Liver (tissue), 9 donors: ENCODE data around the gene CCDC78. TPM values are rescaled to one million over a fixed set of nuclear protein-coding genes. Genes with fewer than 3 reads are reported as not detected.

Source experiments
- DNase-seq: peaks from one replicate; pipeline ENCODE4 v3.0.0-alpha.2; 2017; ENCODE audit warnings: low spot score
- H3K27ac ChIP-seq, 2 donors: one replicate each; pipeline ENCODE4 v1.7.0; 2013; ENCODE audit warnings: inconsistent platforms in 2 of 2, low read length in 2 of 2, control low read depth in 1 of 2, low read depth in 1 of 2, mild to moderate bottlenecking in 1 of 2
- H3K27me3 ChIP-seq, 4 donors: one replicate each; pipeline versions ENCODE4 v1.6.1 to v1.7.0; 2013; ENCODE audit warnings: low read length in 3 of 4, inconsistent platforms in 1 of 4, mild to moderate bottlenecking in 1 of 4, moderate library complexity in 1 of 4; ENCODE audit not compliant: control insufficient read depth in 4 of 4, insufficient read depth in 4 of 4
- H3K36me3 ChIP-seq, 4 donors: one replicate each; pipeline versions ENCODE4 v1.6.1 to v1.7.0; 2013; ENCODE audit warnings: low read length in 3 of 4, mild to moderate bottlenecking in 3 of 4, low read depth in 1 of 4, moderate library complexity in 1 of 4; ENCODE audit not compliant: control insufficient read depth in 4 of 4, insufficient read depth in 3 of 4
- H3K4me1 ChIP-seq, 4 donors: one replicate each; pipeline versions ENCODE4 v1.6.1 to v1.7.0; 2013; ENCODE audit warnings: low read length in 3 of 4, mild to moderate bottlenecking in 3 of 4, moderate library complexity in 1 of 4; ENCODE audit not compliant: control insufficient read depth in 4 of 4, insufficient read depth in 4 of 4
- H3K4me3 ChIP-seq, 3 donors: one replicate each; pipeline versions ENCODE4 v1.6.1 to v1.7.0; 2013; ENCODE audit warnings: low read length in 3 of 3, control low read depth in 1 of 3, low read depth in 1 of 3, mild to moderate bottlenecking in 1 of 3
- H3K9ac ChIP-seq, 2 donors: one replicate each; pipeline ENCODE4 v1.7.0; 2013; ENCODE audit warnings: low read length in 2 of 2, mild to moderate bottlenecking in 2 of 2, moderate library complexity in 2 of 2, control low read depth in 1 of 2, low read depth in 1 of 2
- H3K9me3 ChIP-seq, 4 donors: one replicate each; pipeline versions ENCODE4 v1.6.1 to v1.7.0; 2013; ENCODE audit warnings: low read length in 3 of 4; ENCODE audit not compliant: control insufficient read depth in 4 of 4
- EGR1 ChIP-seq, 2 donors: IDR thresholded peaks; 2 replicates each; pipeline ENCODE4 v1.6.1; 2016 to 2018; ENCODE audit warnings: antibody characterized with exemption in 2 of 2, low read depth in 2 of 2
- FOXA1 ChIP-seq: IDR thresholded peaks from 2 replicates; pipeline ENCODE4 v1.6.1; 2016; ENCODE audit warnings: antibody characterized with exemption
- FOXA2 ChIP-seq: IDR thresholded peaks from 2 replicates; pipeline ENCODE4 v1.6.1; 2016; ENCODE audit warnings: antibody characterized with exemption
- HNF4A ChIP-seq, 2 donors: conservative IDR thresholded peaks; 2 replicates each; pipeline ENCODE4 v1.6.1; 2016; ENCODE audit warnings: antibody characterized with exemption in 2 of 2, mild to moderate bottlenecking in 2 of 2
- HNF4G ChIP-seq: IDR thresholded peaks from 2 replicates; pipeline ENCODE4 v1.6.1; 2016; ENCODE audit warnings: antibody characterized with exemption
- JUND ChIP-seq, 2 donors: IDR thresholded peaks; 2 replicates each; pipeline ENCODE4 v1.6.1; 2016; ENCODE audit warnings: antibody characterized with exemption in 2 of 2
- NR2F2 ChIP-seq: IDR thresholded peaks from 2 replicates; pipeline ENCODE4 v1.6.1; 2016; ENCODE audit warnings: antibody characterized with exemption
- RAD21 ChIP-seq, 2 donors: IDR thresholded peaks; 2 replicates each; pipeline ENCODE4 v1.6.1; 2016; ENCODE audit warnings: antibody characterized with exemption in 2 of 2, mild to moderate bottlenecking in 2 of 2
- RXRA ChIP-seq, 2 donors: IDR thresholded peaks; 2 replicates each; pipeline ENCODE4 v1.6.1; 2017 to 2018; ENCODE audit warnings: antibody characterized with exemption in 2 of 2, mild to moderate bottlenecking in 1 of 2
- TAF1 ChIP-seq: conservative IDR thresholded peaks from 2 replicates; pipeline ENCODE4 v1.6.1; 2016; ENCODE audit warnings: antibody characterized with exemption, mild to moderate bottlenecking
- YY1 ChIP-seq: IDR thresholded peaks from 2 replicates; pipeline ENCODE4 v1.6.1; 2016; ENCODE audit warnings: antibody characterized with exemption, mild to moderate bottlenecking
- WGBS: extraction: QIAGEN DNeasy Blood & Tissue Kit; methylation state at CpG from one replicate; pipeline ENCODE4 v1.1.7; 2013; 5-methylcytosine and 5-hydroxymethylcytosine counted together
- polyA plus RNA-seq, 2 donors: library from polyadenylated mRNA; stranded (reverse) in 1 of 2; unstranded in 1 of 2; fragments of 200-250 nt in 1 of 2; fragments of >200 nt in 1 of 2; fragmentation: Nextera tagmentation in 1 of 2; extraction: Ambion mirVana in 1 of 2; gene quantifications; one replicate each; pipeline versions ENCODE4 v1.2.1 to v1.2.3, GENCODE V29; 2013 to 2015
- total RNA-seq, 2 donors: library from RNA; depleted of rRNA; stranded (reverse); fragments of >200 nt; gene quantifications; one replicate each; pipeline ENCODE4 v1.2.3, GENCODE V29; 2014
- TF ChIP-seq, protein P1 (sequence below): IDR thresholded peaks from 2 replicates; pipeline ENCODE4 v1.6.1; 2016; ENCODE audit warnings: antibody characterized with exemption, mild to moderate bottlenecking
- TF ChIP-seq, protein P2 (sequence below): IDR thresholded peaks from 2 replicates; pipeline ENCODE4 v1.6.1; 2016; ENCODE audit warnings: antibody characterized with exemption
- TF ChIP-seq, protein P3 (sequence below): IDR thresholded peaks from 2 replicates; pipeline ENCODE4 v1.6.1; 2016; ENCODE audit warnings: antibody characterized with exemption
- TF ChIP-seq, protein P4 (sequence below): fragments of 150-350 bp; IDR thresholded peaks from 2 replicates; pipeline ENCODE4 v1.5.1; 2017; ENCODE audit warnings: improper control_type of control experiment, low read depth, low read length; ENCODE audit not compliant: missing input control
- donor health status: healthy.
- donor health status: healthy.
- donor health status: healthy.
- donor health status: healthy.
- donor health status: healthy.

CCDC78 gene
- total and polyA plus RNA-seq, 4 donors = 0.05 to 0.28 (median 0.08) TPM; not detected in 1

DNA sequence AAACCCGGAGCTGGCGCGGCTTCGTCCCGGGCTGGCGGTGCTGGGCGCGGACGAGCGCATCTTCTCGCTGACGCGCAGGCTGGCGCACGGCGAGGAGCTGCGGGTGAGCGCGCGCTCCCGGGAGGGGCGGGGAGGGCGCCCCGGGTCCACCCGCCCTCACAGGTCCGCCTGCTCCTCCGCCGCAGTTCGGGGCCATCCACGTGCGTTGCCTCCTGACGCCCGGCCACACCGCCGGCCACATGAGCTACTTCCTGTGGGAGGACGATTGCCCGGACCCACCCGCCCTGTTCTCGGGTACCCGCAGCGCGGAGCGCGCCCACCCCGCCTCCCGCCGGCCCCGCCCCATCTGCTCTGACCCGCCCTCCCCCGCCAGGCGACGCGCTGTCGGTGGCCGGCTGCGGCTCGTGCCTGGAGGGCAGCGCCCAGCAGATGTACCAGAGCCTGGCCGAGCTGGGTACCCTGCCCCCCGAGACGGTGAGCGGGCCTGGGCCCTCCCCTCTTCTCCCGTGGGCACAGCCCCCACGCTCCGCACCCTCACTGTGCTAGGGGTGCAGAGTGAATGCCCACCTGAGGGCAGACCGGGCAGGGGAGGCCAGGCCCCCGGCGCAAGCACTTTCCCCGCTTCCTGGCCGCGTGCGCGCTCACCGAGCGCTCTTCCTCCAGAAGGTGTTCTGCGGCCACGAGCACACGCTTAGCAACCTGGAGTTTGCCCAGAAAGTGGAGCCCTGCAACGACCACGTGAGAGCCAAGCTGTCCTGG, 2.1 kb upstream of the CCDC78 start:
- H3K27me3 ChIP-seq = peaks cover 0 to 2% (median 0%) of the 10 kb centered on the region in 4 donors
- DNase-seq = peak; percentile 69
- no peaks in the 10 kb centered on the region for H3K9me3 ChIP-seq
- no peak overlapping the region for H3K27ac ChIP-seq
- TF ChIP-seq, protein P1, sequence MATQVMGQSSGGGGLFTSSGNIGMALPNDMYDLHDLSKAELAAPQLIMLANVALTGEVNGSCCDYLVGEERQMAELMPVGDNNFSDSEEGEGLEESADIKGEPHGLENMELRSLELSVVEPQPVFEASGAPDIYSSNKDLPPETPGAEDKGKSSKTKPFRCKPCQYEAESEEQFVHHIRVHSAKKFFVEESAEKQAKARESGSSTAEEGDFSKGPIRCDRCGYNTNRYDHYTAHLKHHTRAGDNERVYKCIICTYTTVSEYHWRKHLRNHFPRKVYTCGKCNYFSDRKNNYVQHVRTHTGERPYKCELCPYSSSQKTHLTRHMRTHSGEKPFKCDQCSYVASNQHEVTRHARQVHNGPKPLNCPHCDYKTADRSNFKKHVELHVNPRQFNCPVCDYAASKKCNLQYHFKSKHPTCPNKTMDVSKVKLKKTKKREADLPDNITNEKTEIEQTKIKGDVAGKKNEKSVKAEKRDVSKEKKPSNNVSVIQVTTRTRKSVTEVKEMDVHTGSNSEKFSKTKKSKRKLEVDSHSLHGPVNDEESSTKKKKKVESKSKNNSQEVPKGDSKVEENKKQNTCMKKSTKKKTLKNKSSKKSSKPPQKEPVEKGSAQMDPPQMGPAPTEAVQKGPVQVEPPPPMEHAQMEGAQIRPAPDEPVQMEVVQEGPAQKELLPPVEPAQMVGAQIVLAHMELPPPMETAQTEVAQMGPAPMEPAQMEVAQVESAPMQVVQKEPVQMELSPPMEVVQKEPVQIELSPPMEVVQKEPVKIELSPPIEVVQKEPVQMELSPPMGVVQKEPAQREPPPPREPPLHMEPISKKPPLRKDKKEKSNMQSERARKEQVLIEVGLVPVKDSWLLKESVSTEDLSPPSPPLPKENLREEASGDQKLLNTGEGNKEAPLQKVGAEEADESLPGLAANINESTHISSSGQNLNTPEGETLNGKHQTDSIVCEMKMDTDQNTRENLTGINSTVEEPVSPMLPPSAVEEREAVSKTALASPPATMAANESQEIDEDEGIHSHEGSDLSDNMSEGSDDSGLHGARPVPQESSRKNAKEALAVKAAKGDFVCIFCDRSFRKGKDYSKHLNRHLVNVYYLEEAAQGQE = no peak
- TF ChIP-seq YY1 = no peak
- no peak for TF ChIP-seq HNF4A (conservative IDR thresholded peaks at IDR 0.05)
- TF ChIP-seq FOXA1 = no peak
- no peak for TF ChIP-seq JUND (IDR thresholded peaks at IDR 0.05)
- TF ChIP-seq, protein P2, sequence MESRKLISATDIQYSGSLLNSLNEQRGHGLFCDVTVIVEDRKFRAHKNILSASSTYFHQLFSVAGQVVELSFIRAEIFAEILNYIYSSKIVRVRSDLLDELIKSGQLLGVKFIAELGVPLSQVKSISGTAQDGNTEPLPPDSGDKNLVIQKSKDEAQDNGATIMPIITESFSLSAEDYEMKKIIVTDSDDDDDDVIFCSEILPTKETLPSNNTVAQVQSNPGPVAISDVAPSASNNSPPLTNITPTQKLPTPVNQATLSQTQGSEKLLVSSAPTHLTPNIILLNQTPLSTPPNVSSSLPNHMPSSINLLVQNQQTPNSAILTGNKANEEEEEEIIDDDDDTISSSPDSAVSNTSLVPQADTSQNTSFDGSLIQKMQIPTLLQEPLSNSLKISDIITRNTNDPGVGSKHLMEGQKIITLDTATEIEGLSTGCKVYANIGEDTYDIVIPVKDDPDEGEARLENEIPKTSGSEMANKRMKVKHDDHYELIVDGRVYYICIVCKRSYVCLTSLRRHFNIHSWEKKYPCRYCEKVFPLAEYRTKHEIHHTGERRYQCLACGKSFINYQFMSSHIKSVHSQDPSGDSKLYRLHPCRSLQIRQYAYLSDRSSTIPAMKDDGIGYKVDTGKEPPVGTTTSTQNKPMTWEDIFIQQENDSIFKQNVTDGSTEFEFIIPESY = no peak
- no peak for TF ChIP-seq NR2F2
- TF ChIP-seq, protein P3, sequence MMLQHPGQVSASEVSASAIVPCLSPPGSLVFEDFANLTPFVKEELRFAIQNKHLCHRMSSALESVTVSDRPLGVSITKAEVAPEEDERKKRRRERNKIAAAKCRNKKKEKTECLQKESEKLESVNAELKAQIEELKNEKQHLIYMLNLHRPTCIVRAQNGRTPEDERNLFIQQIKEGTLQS = no peak
- no peak for TF ChIP-seq HNF4G
- no peak for TF ChIP-seq TAF1
- TF ChIP-seq FOXA2 = no peak
- no peak for TF ChIP-seq EGR1 (IDR thresholded peaks at IDR 0.05; ENCODE audit: low read depth in 2 of 2)
- no peak for TF ChIP-seq RXRA (IDR thresholded peaks at IDR 0.05)
- TF ChIP-seq, protein P4, sequence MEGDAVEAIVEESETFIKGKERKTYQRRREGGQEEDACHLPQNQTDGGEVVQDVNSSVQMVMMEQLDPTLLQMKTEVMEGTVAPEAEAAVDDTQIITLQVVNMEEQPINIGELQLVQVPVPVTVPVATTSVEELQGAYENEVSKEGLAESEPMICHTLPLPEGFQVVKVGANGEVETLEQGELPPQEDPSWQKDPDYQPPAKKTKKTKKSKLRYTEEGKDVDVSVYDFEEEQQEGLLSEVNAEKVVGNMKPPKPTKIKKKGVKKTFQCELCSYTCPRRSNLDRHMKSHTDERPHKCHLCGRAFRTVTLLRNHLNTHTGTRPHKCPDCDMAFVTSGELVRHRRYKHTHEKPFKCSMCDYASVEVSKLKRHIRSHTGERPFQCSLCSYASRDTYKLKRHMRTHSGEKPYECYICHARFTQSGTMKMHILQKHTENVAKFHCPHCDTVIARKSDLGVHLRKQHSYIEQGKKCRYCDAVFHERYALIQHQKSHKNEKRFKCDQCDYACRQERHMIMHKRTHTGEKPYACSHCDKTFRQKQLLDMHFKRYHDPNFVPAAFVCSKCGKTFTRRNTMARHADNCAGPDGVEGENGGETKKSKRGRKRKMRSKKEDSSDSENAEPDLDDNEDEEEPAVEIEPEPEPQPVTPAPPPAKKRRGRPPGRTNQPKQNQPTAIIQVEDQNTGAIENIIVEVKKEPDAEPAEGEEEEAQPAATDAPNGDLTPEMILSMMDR = no peak
- no peak for TF ChIP-seq RAD21 (IDR thresholded peaks at IDR 0.05)
- no peak overlapping the region for H3K9ac ChIP-seq
- H3K4me1 ChIP-seq = peaks cover 8 to 19% (median 14%) of the 10 kb centered on the region in 4 donors
- peaks cover 0 to 14% (median 2%) of the 10 kb centered on the region in 4 donors for H3K36me3 ChIP-seq
- H3K4me3 ChIP-seq = peak overlapping the region in 1 of 3 donors; percentile 43
- WGBS = 2% methylated on average over 80 of the region's 80 CpGs
